Measurements from ENCODE around the gene RAC2. TPM values are rescaled to one million over a fixed set of nuclear protein-coding genes. Genes with fewer than 3 reads are reported as not detected.
A peak's percentile ranks its signal among the peaks of the same experiment; 100 is the strongest.
"Not testable (repeated sequence)": the region's sequence is repeated elsewhere in the genome, so short reads cannot be mapped to it uniquely, and the experiment has no call there.

The RAC2 gene
- total RNA-seq, 2 experiments from 2014 or later = 728 to 759 TPM

- Mint-ChIP-seq H3K27me3 (ENCODE audit: low read depth) (no peaks in the 10 kb centered on the region), H3K4me3 (no peak overlapping the region), H3K27ac (peak overlapping the region; percentile 31), H3K9me3 (no peaks in the 10 kb centered on the region), H3K36me3 (ENCODE audit: low read depth) (peaks cover 11% of the 10 kb centered on the region), H3K4me1 (ENCODE audit: low read depth) (peaks cover 57% of the 10 kb centered on the region)
- intact Hi-C loops (cut with micrococcal nuclease) = no loop called here
- CTCF ChIA-PET = no interaction called here
- no peak for DNase-seq
These were observed 39.9 kb downstream of the RAC2 start for GRCh38 chr22:37204045-37204655.

DNA sequence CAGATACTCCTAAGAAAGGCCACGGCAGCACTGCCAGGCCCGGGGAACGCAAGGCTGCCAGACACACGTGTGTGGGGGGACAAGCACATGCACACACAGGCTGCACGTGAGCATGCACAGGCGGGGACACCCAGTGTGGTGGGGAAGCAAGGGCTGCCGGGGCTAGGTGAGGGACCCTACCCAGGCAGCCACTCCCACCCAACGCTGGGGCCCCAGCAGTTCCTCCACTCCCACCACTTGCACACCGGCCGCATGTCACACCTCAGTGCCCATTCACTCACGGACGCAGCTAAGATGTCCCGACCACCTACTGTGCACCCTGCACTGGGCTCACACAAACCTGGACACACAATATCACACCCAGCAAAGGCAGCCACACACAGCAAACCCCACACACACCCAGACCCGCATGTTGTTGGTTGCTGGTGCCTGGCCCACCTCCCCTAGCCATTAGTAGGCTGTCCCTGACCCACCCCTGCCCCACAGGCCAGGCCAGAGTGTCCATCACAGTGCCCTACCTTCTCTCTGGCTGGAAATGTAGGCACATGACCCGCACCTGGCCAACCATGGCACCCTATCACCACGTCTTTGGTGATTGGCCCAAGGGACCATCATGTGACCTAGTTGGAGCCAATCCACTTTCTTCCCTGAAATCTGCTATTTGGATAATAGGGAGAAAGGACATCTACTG is 40.6 kb downstream of the RAC2 start:
- Mint-ChIP-seq H3K27ac (no peak overlapping the region), H3K4me1 (ENCODE audit: low read depth) (peaks cover 51% of the 10 kb centered on the region), H3K36me3 (ENCODE audit: low read depth) (peaks cover 11% of the 10 kb centered on the region), H3K9me3 (no peaks in the 10 kb centered on the region), H3K4me3 (no peak overlapping the region), H3K27me3 (ENCODE audit: low read depth) (no peaks in the 10 kb centered on the region)
- no peak for DNase-seq
- CTCF ChIA-PET = interaction anchor here (2.7 kb wide), 1 partner anchor 56 kb away, joined by 9 read pairs; no protein-coding TSS in a partner anchor
- intact Hi-C loops (cut with micrococcal nuclease) = no loop called here

DNA sequence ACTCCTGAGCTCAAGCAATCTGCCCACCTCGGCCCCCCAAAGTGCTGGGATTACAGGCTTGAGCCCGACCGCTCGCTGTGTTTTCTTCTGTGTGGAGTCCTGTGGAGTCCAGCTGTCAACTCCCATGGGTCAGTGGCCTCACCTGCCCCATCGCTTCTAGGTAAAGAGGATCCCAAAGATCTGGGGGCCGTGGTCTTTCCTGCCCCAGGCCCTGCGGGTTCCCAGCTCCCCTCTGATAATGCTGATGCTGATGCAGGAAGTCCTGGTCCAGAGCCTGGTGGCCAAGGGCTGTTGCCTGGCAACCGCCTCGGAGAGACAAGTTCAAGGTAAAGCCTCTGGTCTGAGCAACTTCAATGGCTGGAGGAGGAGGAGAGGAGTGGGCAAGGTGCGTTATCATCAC is 41.4 kb downstream of the RAC2 start:
- no peak for DNase-seq

GRCh38 chr22:37202001-37202555 is 42.0 kb downstream of the RAC2 start:
- intact Hi-C loops (cut with micrococcal nuclease) = no loop called here
- H3K4me1 Mint-ChIP-seq (ENCODE audit: low read depth) = peaks cover 51% of the 10 kb centered on the region

More for the DNA sequence above, 41.4 kb downstream of the RAC2 start:
- Mint-ChIP-seq H3K9me3 (no peaks in the 10 kb centered on the region), H3K36me3 (ENCODE audit: low read depth) (peaks cover 11% of the 10 kb centered on the region), H3K27me3 (ENCODE audit: low read depth) (no peaks in the 10 kb centered on the region), H3K27ac (no peak overlapping the region), H3K4me3 (no peak overlapping the region), H3K4me1 (ENCODE audit: low read depth) (peaks cover 50% of the 10 kb centered on the region)
- CTCF ChIA-PET = interaction anchor here (1.3 to 2.7 kb wide), 2 partner anchors 57 to 80 kb away, joined by 3 to 9 read pairs; no protein-coding TSS in a partner anchor
- intact Hi-C loops (cut with micrococcal nuclease) = no loop called here

DNA sequence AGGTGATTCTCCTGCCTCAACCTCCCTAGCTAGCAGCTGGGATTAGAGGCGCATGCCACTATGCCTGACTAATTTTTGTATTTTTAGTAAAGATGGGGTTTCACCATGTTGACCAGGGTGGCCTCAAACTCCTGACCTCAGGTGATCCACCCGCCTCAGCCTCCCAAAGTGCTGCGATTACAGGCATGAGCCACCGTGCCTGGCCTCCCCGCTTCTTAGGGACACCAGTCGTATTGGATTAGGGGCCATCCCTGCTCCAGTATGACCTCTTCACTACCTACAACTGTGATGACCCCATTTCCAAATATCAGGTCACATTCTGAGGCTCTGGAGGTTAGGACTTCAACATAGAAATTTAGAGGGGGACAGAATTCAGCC is 42.6 kb downstream of the RAC2 start:
- intact Hi-C loops (cut with micrococcal nuclease); DNase-seq; H3K27me3 Mint-ChIP-seq (ENCODE audit: low read depth); H3K27ac Mint-ChIP-seq; H3K36me3 Mint-ChIP-seq (ENCODE audit: low read depth); H3K9me3 Mint-ChIP-seq; H3K4me3 Mint-ChIP-seq: not testable (repeated sequence)
- CTCF ChIA-PET = interaction anchor here (0.7 to 2.7 kb wide), 7 partner anchors 9 to 123 kb away, joined by 3 to 10 read pairs (median 5); partner anchors contain the start of gene RAC2
- peaks cover 52% of the 10 kb centered on the region for H3K4me1 Mint-ChIP-seq (ENCODE audit: low read depth)

More at GRCh38 chr22:37202001-37202555, 42.0 kb downstream of the RAC2 start:
- CTCF ChIA-PET = interaction anchor here (0.6 to 2.7 kb wide), 5 partner anchors 9 to 79 kb away, joined by 3 to 9 read pairs (median 3); partner anchors contain the start of gene RAC2
- H3K36me3 Mint-ChIP-seq (ENCODE audit: low read depth) = peaks cover 10% of the 10 kb centered on the region
- H3K27me3 Mint-ChIP-seq (ENCODE audit: low read depth) = no peaks in the 10 kb centered on the region
- DNase-seq = no peak
- H3K27ac Mint-ChIP-seq = no peak overlapping the region
- no peak overlapping the region for H3K4me3 Mint-ChIP-seq
- H3K9me3 Mint-ChIP-seq = no peaks in the 10 kb centered on the region

DNA sequence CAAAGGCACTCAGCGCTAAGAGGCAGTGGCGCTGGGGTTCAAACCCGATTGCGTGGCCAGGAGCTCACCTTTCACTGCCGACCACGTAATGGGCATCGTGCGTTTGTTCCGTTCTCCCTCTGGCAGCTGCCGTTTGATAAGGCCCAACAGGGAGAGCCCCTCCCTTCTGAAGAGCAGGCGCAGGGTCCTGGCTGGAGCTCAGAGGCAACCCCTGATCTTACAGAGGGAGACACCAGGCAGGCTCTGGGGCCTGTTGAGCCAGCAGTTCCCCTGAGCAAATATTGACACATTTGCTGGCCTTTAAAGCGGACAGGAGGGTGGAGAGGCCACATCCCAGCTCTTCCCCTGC is 44.3 kb downstream of the RAC2 start:
- intact Hi-C loops (cut with micrococcal nuclease) = loop anchor here (1.0 to 5.0 kb wide), 11 partner anchors 19 to 417 kb away; partner anchors contain the start of gene IL2RB
- H3K4me3 Mint-ChIP-seq = peak overlapping the region; percentile 81
- no peak for DNase-seq
- peaks cover 46% of the 10 kb centered on the region for H3K4me1 Mint-ChIP-seq (ENCODE audit: low read depth)
- H3K36me3 Mint-ChIP-seq (ENCODE audit: low read depth) = peaks cover 10% of the 10 kb centered on the region
- H3K9me3 Mint-ChIP-seq = no peaks in the 10 kb centered on the region
- no peaks in the 10 kb centered on the region for H3K27me3 Mint-ChIP-seq (ENCODE audit: low read depth)
- CTCF ChIA-PET = interaction anchor here (0.6 to 4.8 kb wide), 37 partner anchors 10 to 367 kb away, joined by 3 to 47 read pairs (median 5); partner anchors contain the start of genes KCTD17 and RAC2
- peak overlapping the region; percentile 71 for H3K27ac Mint-ChIP-seq

- peak; percentile 100 for DNase-seq
- H3K9me3 Mint-ChIP-seq = no peaks in the 10 kb centered on the region
- H3K27ac Mint-ChIP-seq = peak overlapping the region; percentile 96
- peaks cover 10% of the 10 kb centered on the region for H3K36me3 Mint-ChIP-seq (ENCODE audit: low read depth)
- H3K4me3 Mint-ChIP-seq = peak overlapping the region; percentile 81
- intact Hi-C loops (cut with micrococcal nuclease) = loop anchor here (1.0 to 5.0 kb wide), 11 partner anchors 20 to 416 kb away; partner anchors contain the start of gene IL2RB
- no peaks in the 10 kb centered on the region for H3K27me3 Mint-ChIP-seq (ENCODE audit: low read depth)
- CTCF ChIA-PET = interaction anchor here (0.6 to 4.8 kb wide), 37 partner anchors 10 to 400 kb away, joined by 3 to 47 read pairs (median 5); partner anchors contain the start of genes KCTD17 and RAC2
- H3K4me1 Mint-ChIP-seq (ENCODE audit: low read depth) = peaks cover 48% of the 10 kb centered on the region
These were observed 44.8 kb downstream of the RAC2 start for GRCh38 chr22:37199103-37199759.

DNA sequence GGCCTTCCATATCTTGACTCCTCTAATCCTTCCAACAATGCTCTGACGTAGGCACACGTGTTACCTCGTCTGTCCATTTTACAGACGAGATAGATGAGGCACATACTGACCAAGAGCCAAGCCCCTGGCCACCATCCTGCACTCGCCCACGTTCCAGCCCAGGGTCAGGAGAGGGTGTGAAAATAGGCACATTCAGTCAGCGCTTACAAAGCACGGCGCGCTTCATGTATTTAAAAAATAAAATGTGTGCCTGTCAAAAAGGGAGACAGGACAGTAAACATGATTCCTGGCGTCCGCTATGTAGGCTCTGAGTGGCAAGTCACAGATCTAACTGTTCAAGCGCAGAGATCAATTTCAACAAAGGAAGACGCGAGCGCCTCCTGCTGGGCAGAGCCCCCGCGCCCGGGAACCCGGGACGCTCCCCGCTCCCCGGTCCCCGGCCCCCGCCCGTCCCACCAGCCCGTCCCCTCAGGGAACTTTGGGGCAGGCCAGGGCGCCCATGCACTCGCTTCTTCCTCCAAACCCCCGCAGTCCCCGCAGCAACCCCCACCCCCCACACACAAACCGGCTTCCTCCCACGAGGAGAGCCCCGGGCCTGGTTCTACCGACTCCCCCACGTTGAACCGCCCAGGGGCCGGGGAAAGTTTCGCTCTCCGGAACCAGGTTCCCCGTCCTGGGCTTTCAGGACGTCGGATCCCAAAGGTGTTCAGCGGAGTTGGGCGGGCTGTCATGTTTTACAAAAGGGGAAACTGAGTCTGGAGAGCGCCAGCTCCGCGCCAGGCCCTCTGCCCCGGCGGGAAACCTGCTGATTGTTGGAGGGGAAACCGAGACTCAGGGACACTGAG is 45.6 kb downstream of the RAC2 start:
- H3K36me3 Mint-ChIP-seq (ENCODE audit: low read depth) = peaks cover 10% of the 10 kb centered on the region
- CTCF ChIA-PET = interaction anchor here (0.6 to 4.8 kb wide), 35 partner anchors 12 to 401 kb away, joined by 3 to 47 read pairs (median 5); partner anchors contain the start of genes IL2RB and KCTD17
- no peaks in the 10 kb centered on the region for H3K27me3 Mint-ChIP-seq (ENCODE audit: low read depth)
- H3K4me1 Mint-ChIP-seq (ENCODE audit: low read depth) = peaks cover 54% of the 10 kb centered on the region
- H3K27ac Mint-ChIP-seq = peak overlapping the region; percentile 96
- intact Hi-C loops (cut with micrococcal nuclease) = loop anchor here (1.0 to 5.0 kb wide), 14 partner anchors 20 to 416 kb away; partner anchors contain the start of gene IL2RB
- no peaks in the 10 kb centered on the region for H3K9me3 Mint-ChIP-seq
- peak overlapping the region; percentile 81 for H3K4me3 Mint-ChIP-seq
- DNase-seq = peak; percentile 97

DNA sequence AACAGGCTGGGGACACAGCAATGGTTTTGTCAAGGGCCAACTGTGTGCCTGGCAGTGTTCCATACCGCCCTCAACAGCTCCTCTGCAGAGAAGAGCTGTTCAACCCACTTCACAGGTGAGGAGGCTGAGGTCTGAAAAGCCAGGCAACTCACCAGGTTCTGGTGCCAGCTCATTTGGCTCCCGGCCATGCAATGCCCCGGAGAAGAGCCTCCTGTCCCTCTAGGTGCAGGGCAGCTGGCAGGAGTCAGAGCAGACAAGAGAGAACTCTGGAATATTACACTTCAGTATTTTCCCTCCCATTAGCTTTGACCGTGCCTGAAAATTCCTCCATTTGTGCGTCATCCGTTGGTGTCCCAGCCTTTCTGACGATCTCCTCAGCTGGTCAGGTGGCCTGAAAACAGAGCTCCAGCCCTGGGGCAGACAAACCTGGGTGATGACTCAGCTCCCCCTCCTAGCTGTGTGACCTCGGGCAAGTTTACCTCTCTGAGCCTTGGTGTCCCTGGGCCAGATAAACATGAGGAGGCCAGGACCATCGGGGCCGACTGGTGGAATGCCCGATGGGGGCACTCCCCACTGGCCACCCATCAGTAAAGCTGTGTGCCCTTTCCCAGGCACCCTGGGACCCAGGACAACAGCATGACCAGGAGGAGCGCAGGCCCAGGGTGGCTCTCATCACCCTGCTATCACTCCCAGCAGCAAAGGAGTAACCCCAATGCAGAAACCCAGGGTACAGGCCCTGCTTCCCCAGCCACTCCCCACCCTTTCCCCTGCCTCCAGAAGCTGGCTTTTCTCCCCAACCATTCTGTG is 46.4 kb downstream of the RAC2 start:
- no peaks in the 10 kb centered on the region for H3K27me3 Mint-ChIP-seq (ENCODE audit: low read depth)
- peak overlapping the region; percentile 96 for H3K27ac Mint-ChIP-seq
- CTCF ChIA-PET = interaction anchor here (0.7 to 4.8 kb wide), 18 partner anchors 11 to 153 kb away, joined by 3 to 47 read pairs (median 5); partner anchors contain the start of gene IL2RB
- H3K4me3 Mint-ChIP-seq = peak overlapping the region; percentile 81
- H3K36me3 Mint-ChIP-seq (ENCODE audit: low read depth) = peaks cover 10% of the 10 kb centered on the region
- peaks cover 59% of the 10 kb centered on the region for H3K4me1 Mint-ChIP-seq (ENCODE audit: low read depth)
- intact Hi-C loops (cut with micrococcal nuclease) = loop anchor here (1.0 to 5.0 kb wide), 8 partner anchors 21 to 415 kb away; partner anchors contain the start of gene IL2RB
- DNase-seq = no peak
- no peaks in the 10 kb centered on the region for H3K9me3 Mint-ChIP-seq

DNA sequence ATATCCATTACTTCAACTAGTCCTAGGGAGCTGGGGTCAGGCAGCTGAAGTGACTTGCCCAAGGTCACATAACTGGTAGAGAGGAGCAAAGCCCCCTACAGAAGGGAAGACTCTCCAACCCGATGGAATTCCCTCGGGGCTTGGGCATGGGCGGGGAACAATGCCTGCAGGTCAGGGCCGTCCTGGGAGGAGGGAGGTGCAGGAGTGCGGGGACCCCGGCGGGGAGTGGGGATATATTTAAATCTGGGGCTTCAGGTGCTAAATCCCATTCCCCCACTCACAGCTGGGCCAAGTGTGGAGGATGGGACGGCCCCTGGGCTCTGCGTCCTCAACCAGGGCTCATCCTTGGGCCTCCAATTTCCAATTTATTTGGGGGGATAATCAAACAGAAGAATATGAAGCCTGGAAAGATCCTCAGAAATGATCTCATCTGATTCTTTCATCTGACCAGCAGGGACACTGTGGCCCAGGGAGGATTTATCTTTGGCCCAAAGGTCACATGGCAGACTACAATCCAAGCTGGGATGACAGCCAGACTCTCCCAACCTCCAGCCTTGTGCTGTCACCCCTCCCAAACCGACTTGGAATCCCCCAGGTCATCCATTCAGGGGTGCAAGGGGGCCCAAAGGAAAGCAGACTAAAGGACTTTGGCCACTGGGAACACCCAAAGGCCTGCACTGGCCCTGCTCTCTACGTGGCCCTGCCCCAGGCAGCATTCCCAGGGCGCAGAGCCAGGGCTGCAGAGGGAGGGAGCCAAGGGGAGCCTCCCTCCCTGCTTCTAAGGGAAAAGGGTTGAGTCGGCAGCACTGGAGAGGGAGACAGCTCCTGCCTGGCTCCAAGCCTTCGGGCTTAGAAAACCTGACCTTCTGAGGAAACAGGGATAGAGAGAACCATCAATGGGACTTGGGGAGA is 47.3 kb downstream of the RAC2 start:
- CTCF ChIA-PET = interaction anchor here (0.7 to 4.8 kb wide), 16 partner anchors 11 to 152 kb away, joined by 3 to 47 read pairs (median 6); partner anchors contain the start of gene IL2RB
- DNase-seq = no peak
- peaks cover 10% of the 10 kb centered on the region for H3K36me3 Mint-ChIP-seq (ENCODE audit: low read depth)
- H3K4me3 Mint-ChIP-seq = no peak overlapping the region
- H3K27me3 Mint-ChIP-seq (ENCODE audit: low read depth) = no peaks in the 10 kb centered on the region
- intact Hi-C loops (cut with micrococcal nuclease) = loop anchor here (5.0 kb wide), 1 partner anchor 49 kb away; the partner anchor contains the start of gene IL2RB
- H3K4me1 Mint-ChIP-seq (ENCODE audit: low read depth) = peaks cover 55% of the 10 kb centered on the region
- H3K27ac Mint-ChIP-seq = peak overlapping the region; percentile 25
- H3K9me3 Mint-ChIP-seq = no peaks in the 10 kb centered on the region

Data from activated naive CD4-positive, alpha-beta T cell treated with anti-CD3 and anti-CD28 coated beads for 36 hours (primary cell).